ENCODE data around the gene SLC13A2.

GRCh38 chr17:28523876-28524275 lies 50.4 kb downstream of the SLC13A2 start:
- TF ChIP-seq GMEB1 (CRISPR knock-in tag; IDR thresholded peaks at IDR 0.05) (no peak), ZHX1 (conservative IDR thresholded peaks at IDR 0.05; ENCODE audit: low read length) (no peak)
